ENCODE measurements around the gene MAP4K4. TPM values are rescaled to one million over a fixed set of nuclear protein-coding genes. Genes with fewer than 3 reads are reported as not detected.

Gene MAP4K4
- total and polyA plus RNA-seq, 2 of the 13 experiments (the other 11 are each of a cell fraction or from before 2014, with no cell fraction given) = 105 to 264 TPM

DNA sequence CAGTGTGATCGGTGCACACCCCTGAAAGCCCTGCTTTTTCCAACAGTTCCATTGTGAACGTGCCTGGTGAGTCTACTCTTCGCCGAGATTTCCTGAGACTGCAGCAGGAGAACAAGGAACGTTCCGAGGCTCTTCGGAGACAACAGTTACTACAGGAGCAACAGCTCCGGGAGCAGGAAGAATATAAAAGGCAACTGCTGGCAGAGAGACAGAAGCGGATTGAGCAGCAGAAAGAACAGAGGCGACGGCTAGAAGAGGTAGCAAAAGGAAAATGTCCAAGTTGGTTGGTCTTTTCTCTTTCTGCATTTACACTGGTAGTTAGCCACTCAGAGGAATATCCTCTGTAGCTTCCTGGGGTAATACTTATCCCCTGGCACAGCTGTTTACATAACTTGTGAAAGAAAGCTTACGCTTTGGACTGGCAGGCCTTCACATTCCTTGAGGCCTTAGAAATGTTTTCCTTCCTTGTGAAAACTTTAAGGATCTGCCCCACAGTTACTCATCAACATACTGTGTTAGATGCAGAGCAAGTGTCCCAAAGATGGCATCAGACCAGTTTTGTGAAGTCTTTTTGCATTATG, 146.6 kb downstream of the MAP4K4 start:
- Histone ChIP-seq H3K79me2 (ENCODE audit: insufficient read depth, low read length) (no peaks in the 10 kb centered on the region), H3K9ac (ENCODE audit: insufficient read depth, low read depth, low read length) (no peak overlapping the region), H3K4me3 (replicated peaks in 1 of 3; ENCODE audit: insufficient read depth in 1 of 3, low read depth in 2 of 3, low read length in 3 of 3) (no peak overlapping the region), H3K4me1 (ENCODE audit: insufficient read depth, low read length) (peaks cover 15% of the 10 kb centered on the region), H3K9me3 (ENCODE audit: low read length) (no peaks in the 10 kb centered on the region), H2AFZ (ENCODE audit: low read length) (no peak overlapping the region), H3K4me2 (ENCODE audit: low read depth, low read length) (no peak overlapping the region), H4K20me1 (ENCODE audit: insufficient read depth, low read length) (no peaks in the 10 kb centered on the region; the same call in 1 of the 2 replicates), H3K27me3 (ENCODE audit: control insufficient read depth in 1 of 2, insufficient read depth in 2 of 2, low read length in 2 of 2) (no peaks in the 10 kb centered on the region), H3K36me3 (replicated peaks in 1 of 2; ENCODE audit: control insufficient read depth in 1 of 2, insufficient read depth in 2 of 2, low read length in 2 of 2) (peaks cover 42 to 93% of the 10 kb centered on the region in 2 experiments), H3K27ac (ENCODE audit: extremely low read length, insufficient read depth, low read length) (no peak overlapping the region)
- ATAC-seq = no peak
- ChIA-PET CTCF (ENCODE audit: low intra/inter-chr PET ratio, low total read pairs) (no interaction called here), POLR2A (no interaction called here)
- in situ Hi-C loops (cut with HindIII; ENCODE audit: extremely low pct_ligation_motif_present, low pct_unique_long_range_greater_than_20kb) (no loop called here), intact Hi-C loops (cut with micrococcal nuclease; ENCODE audit: unreplicated experiment) (no loop called here)
- 98% methylated on average over 12 of the region's 12 CpGs for WGBS (ENCODE audit: low lambda C conversion rate)
- DNase-seq (ENCODE audit: low spot score) = no peak
- FAIRE-seq = no peak
- no TSS peak for BruUV-seq (replicated peaks)
- TF ChIP-seq ZBTB42 (CRISPR knock-in tag; IDR thresholded peaks at IDR 0.05) (no peak), SOX13 (IDR thresholded peaks at IDR 0.05) (no peak), SOX13 (CRISPR knock-in tag; conservative IDR thresholded peaks at IDR 0.05 in 1 of 2, IDR thresholded peaks at IDR 0.05 in 1 of 2) (no peak), ADNP (CRISPR knock-in tag; IDR thresholded peaks at IDR 0.05) (no peak), ZFP90 (CRISPR knock-in tag; IDR thresholded peaks at IDR 0.05; ENCODE audit: borderline replicate concordance) (no peak), KLF6 (CRISPR knock-in tag; IDR thresholded peaks at IDR 0.05) (no peak), HNRNPH1 (optimal IDR thresholded peaks at IDR 0.05; ENCODE audit: low read depth, low read length) (no peak), ZNF724P (CRISPR knock-in tag; IDR thresholded peaks at IDR 0.05; ENCODE audit: borderline replicate concordance) (no peak)
- TF ChIP-seq, protein P1, sequence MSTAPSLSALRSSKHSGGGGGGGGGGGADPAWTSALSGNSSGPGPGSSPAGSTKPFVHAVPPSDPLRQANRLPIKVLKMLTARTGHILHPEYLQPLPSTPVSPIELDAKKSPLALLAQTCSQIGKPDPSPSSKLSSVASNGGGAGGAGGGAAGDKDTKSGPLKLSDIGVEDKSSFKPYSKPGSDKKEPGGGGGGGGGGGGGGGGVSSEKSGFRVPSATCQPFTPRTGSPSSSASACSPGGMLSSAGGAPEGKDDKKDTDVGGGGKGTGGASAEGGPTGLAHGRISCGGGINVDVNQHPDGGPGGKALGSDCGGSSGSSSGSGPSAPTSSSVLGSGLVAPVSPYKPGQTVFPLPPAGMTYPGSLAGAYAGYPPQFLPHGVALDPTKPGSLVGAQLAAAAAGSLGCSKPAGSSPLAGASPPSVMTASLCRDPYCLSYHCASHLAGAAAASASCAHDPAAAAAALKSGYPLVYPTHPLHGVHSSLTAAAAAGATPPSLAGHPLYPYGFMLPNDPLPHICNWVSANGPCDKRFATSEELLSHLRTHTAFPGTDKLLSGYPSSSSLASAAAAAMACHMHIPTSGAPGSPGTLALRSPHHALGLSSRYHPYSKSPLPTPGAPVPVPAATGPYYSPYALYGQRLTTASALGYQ (CRISPR knock-in tag; IDR thresholded peaks at IDR 0.05) = no peak
- TF ChIP-seq, protein P2, sequence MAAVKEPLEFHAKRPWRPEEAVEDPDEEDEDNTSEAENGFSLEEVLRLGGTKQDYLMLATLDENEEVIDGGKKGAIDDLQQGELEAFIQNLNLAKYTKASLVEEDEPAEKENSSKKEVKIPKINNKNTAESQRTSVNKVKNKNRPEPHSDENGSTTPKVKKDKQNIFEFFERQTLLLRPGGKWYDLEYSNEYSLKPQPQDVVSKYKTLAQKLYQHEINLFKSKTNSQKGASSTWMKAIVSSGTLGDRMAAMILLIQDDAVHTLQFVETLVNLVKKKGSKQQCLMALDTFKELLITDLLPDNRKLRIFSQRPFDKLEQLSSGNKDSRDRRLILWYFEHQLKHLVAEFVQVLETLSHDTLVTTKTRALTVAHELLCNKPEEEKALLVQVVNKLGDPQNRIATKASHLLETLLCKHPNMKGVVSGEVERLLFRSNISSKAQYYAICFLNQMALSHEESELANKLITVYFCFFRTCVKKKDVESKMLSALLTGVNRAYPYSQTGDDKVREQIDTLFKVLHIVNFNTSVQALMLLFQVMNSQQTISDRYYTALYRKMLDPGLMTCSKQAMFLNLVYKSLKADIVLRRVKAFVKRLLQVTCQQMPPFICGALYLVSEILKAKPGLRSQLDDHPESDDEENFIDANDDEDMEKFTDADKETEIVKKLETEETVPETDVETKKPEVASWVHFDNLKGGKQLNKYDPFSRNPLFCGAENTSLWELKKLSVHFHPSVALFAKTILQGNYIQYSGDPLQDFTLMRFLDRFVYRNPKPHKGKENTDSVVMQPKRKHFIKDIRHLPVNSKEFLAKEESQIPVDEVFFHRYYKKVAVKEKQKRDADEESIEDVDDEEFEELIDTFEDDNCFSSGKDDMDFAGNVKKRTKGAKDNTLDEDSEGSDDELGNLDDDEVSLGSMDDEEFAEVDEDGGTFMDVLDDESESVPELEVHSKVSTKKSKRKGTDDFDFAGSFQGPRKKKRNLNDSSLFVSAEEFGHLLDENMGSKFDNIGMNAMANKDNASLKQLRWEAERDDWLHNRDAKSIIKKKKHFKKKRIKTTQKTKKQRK (IDR thresholded peaks at IDR 0.05; ENCODE audit: low read length) = no peak
- TF ChIP-seq, protein P3, sequence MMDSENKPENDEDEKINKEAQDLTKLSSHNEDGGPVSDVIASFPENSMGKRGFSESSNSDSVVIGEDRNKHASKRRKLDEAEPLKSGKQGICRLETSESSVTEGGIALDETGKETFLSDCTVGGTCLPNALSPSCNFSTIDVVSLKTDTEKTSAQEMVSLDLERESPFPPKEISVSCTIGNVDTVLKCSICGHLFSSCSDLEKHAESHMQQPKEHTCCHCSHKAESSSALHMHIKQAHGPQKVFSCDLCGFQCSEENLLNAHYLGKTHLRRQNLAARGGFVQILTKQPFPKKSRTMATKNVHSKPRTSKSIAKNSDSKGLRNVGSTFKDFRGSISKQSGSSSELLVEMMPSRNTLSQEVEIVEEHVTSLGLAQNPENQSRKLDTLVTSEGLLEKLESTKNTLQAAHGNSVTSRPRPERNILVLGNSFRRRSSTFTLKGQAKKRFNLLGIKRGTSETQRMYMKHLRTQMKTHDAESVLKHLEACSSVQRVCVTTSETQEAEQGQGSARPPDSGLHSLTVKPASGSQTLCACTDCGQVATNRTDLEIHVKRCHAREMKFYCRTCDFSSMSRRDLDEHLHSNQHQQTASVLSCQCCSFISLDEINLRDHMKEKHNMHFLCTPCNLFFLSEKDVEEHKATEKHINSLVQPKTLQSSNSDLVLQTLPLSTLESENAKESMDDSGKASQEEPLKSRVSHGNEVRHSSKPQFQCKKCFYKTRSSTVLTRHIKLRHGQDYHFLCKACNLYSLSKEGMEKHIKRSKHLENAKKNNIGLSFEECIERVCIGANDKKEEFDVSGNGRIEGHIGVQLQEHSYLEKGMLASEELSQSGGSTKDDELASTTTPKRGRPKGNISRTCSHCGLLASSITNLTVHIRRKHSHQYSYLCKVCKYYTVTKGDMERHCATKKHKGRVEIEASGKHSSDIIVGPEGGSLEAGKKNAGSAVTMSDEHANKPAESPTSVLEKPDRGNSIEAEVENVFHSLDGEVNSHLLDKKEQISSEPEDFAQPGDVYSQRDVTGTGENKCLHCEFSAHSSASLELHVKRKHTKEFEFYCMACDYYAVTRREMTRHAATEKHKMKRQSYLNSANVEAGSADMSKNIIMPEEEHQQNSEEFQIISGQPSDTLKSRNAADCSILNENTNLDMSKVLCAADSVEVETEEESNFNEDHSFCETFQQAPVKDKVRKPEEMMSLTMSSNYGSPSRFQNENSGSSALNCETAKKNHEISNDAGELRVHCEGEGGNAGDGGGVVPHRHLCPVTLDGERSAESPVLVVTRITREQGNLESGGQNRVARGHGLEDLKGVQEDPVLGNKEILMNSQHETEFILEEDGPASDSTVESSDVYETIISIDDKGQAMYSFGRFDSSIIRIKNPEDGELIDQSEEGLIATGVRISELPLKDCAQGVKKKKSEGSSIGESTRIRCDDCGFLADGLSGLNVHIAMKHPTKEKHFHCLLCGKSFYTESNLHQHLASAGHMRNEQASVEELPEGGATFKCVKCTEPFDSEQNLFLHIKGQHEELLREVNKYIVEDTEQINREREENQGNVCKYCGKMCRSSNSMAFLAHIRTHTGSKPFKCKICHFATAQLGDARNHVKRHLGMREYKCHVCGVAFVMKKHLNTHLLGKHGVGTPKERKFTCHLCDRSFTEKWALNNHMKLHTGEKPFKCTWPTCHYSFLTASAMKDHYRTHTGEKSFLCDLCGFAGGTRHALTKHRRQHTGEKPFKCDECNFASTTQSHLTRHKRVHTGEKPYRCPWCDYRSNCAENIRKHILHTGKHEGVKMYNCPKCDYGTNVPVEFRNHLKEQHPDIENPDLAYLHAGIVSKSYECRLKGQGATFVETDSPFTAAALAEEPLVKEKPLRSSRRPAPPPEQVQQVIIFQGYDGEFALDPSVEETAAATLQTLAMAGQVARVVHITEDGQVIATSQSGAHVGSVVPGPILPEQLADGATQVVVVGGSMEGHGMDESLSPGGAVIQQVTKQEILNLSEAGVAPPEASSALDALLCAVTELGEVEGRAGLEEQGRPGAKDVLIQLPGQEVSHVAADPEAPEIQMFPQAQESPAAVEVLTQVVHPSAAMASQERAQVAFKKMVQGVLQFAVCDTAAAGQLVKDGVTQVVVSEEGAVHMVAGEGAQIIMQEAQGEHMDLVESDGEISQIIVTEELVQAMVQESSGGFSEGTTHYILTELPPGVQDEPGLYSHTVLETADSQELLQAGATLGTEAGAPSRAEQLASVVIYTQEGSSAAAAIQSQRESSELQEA (CRISPR knock-in tag; IDR thresholded peaks at IDR 0.05; ENCODE audit: not compliant biosample characterization) = no peak
